GM12801 (cell line): ENCODE results near the gene SLC26A11.

Experiments used
- TF ChIP-seq, protein P1 (sequence below): IDR thresholded peaks from one replicate; pipeline ENCODE4 v1.5.1; 2011; ENCODE audit warnings: control low read depth; ENCODE audit not compliant: insufficient read length; ENCODE audit errors: extremely low read depth

The SLC26A11 gene

DNA sequence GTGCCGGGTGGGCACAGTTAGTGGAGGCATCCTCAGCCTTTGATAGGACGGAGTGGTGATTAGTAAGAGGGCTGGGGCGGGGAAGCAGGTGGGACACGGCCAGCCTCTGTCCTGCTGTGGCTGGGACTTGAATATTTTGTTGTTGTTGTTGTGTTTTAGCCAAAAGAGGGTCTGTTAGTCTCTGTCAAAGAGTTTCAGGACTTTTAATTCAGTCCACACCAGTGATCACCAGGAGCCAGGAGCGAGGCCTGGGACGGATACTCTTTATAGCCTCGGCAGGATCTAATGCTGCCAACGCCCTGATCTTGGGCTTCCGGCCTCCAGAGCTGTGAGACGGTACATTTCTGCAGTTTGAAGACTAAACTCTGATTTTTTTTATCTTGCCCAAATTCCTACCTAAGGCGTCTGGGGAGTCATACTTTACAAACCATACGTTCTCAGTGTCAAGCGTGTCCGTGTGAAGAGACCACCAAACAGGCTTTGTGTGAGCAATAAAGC, 37.5 kb downstream of the SLC26A11 start:
- TF ChIP-seq, protein P1, sequence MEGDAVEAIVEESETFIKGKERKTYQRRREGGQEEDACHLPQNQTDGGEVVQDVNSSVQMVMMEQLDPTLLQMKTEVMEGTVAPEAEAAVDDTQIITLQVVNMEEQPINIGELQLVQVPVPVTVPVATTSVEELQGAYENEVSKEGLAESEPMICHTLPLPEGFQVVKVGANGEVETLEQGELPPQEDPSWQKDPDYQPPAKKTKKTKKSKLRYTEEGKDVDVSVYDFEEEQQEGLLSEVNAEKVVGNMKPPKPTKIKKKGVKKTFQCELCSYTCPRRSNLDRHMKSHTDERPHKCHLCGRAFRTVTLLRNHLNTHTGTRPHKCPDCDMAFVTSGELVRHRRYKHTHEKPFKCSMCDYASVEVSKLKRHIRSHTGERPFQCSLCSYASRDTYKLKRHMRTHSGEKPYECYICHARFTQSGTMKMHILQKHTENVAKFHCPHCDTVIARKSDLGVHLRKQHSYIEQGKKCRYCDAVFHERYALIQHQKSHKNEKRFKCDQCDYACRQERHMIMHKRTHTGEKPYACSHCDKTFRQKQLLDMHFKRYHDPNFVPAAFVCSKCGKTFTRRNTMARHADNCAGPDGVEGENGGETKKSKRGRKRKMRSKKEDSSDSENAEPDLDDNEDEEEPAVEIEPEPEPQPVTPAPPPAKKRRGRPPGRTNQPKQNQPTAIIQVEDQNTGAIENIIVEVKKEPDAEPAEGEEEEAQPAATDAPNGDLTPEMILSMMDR: no peak

DNA sequence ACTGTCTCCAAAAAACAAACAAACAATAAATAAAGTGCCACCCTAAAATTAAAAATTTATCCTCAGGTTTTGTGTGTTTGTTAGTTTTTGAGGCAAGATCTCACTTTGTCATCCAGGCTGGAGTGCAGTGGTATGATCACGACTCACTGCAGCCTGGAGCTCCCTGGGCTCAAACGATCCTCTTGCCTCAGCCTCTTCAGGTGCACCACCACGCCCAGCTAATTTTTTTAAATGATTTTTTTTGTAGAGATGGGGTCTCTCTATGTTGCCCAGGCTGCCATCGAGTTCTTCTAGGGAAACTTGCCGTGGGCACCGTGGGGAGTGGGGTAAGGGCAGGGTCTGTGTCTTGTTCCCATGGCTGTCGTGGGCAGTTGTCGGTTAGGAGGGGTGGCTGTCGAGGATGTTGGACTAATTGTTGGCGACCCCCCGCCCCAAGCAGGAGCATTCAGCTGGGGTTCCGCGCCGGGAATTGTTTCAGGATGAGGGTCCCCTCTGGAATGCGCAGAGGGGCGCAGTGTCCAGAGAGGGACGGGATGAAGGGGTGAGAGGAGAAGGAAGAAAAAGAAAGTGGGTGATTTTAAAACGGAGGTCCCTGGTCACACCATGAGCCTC, 39.3 kb downstream of the SLC26A11 start:
- TF ChIP-seq, protein P1: no peak

DNA sequence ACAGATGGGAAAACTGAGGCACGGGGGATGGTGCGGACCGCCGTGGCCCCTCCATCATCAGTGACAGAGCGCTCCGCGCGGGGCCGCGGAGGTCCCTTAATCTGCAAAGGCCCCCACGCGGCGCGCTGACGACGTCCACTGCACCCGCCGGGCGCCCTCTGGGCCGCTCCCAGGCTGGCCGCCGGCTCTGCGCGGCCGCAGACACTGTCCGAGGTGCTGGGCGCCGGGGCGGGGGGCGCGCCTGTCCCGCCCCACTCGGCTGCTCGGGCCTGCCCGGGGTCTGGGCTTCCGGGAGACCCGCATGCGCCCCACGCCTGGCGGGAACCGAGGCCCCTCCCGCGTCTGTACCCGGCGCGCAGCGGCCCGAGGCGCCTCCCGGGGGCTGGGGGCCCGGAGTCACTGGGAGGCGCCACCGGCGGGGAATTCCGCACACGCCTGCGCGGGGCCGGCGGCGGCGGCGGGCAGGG, 39.9 kb downstream of the SLC26A11 start:
- TF ChIP-seq, protein P1: no peak

DNA sequence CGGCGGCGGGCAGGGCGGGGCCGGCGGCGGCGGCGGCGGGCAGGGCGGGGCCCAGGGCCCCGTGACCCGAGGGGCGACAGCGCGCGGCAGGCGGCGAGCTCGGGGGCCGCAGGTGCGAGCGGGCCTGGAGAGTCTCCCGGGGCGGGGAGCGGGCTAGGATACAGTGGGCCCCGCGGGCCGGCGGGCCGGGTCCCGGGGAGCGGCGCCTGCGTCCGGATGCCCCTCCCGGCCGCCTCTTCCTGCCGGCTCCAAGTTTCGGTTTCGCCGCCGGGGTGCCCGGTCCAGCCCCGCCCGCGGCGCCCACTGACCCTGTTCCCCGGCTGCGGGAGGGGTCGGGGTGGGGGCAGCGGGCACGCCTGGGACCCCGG, 40.5 kb downstream of the SLC26A11 start, which contains the start of gene RNF213:
Gene RNF213, plus strand, starts transcription at position 62 of the 368 bp plus-strand sequence. CDS start 2,830 bp downstream, outside the sequence.
- TF ChIP-seq, protein P1: no peak

DNA sequence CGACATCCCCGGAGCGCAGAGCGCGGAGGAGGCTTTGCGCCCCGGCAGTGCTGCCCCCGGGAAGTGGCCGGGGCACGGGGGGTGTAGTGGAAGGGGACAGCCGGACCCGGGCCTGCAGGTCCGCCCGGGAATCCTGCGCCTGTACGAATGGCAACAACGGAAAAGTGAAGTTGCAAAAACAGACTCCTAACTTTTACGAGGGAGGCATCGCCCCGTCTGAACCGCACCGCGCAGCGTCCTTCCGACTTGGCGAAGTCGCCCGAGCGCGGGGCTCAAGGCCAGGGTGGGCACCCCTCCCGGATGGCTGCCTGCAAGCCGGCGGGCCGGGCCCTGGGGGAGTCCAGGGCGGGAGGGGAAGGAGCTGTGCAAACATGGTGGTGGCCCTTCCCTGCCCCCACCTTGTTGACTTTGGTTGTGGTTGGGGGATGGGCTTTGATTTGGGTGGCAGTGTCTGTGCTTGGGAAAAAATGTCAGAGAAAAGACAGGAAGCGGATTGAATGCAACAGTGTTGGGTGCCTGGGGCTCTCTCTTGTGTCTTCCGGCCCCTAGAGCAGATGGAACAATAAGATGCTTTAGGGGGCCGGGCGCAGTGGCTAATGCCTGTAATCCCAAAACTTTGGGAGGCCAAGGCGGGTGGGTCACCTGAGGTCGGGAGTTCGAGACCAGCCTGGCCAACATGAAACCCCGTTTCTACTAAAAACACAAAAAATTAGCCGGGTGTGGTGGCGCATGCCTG, 41.1 kb downstream of the SLC26A11 start:
- TF ChIP-seq, protein P1: no peak

DNA sequence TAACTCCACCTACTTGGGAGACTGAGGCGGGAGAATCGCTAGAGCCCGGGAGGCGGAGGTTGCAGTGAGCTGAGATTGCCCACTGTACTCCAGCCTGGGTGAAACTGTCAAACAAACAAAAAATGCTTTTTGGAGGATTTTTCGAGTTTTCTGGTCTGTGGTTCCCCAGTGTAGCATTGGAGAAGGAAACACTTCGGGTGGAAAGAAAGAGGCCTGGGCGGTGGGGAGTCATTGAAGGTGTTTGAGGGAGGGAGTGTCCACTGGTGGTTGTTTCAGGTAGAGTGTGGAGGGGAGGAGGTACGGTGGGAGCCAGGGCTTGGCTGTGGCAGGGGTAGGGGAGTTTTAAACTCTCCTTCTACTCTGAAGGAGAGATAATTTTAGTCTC, 41.7 kb downstream of the SLC26A11 start:
- TF ChIP-seq, protein P1: no peak

DNA sequence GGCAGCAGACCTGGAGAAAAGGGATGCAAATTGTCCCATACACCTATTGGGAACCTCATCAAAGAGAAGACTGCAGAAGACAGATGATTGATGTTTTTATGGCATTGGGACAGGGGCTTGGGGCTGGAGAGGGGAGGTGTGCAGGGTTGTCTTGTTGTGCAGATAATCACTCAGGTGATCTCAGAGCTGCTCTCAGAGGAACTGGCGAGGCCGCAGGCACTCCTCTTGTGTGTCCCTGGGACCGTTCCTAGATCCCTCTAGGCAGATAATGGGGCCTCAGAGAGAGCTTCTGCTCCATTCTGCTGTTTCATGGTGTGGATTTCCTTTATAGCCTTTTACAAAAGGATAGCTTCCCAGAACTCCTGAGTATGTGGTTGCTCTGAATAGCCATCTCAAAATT, 42.1 kb downstream of the SLC26A11 start:
- TF ChIP-seq, protein P1: no peak
